ENCODE data around the gene IHH.
A peak's percentile ranks its signal among the peaks of the same experiment; 100 is the strongest.

IHH gene

GRCh38 chr2:219076253-219076652 is 15.5 kb upstream of the IHH start:
- DNase-seq (ENCODE audit: low read depth in 4 of 4, low spot score in 1 of 4) = no peak

DNA sequence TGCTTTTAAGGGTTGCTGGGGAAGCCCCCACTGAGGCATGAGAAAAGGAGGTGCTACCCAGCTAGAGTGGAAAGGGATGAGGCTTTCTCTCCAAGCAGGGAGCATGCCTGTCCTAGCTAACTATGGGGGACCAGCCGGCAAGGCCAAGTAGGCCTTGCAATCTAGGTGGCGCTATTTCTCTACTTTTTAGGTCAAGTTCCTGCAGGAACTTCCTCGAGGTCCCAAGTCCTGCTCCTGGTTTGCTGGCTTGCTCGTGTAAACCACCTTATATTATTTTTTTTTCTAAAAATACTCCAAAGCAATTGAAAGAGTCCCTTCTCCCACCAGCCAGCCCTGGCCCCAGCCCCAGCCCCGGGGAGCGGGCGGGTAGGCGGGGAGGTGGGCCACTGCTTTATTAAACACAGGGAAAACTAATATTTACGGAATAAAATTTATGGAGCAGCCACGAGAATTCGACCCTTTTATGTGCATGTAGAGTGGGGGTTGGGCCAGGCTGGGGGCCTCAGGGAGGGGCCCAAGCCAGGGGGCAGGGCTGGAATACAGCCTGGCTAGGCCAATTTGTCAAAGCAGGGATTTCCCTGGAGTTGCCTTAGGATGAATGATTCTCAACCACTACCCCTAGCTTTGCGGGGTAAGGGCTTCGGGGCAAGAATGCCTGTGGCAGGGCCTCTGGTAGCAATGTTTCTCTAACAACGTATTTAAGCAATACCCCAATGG is 12.8 kb upstream of the IHH start:
- no peak for DNase-seq (ENCODE audit: low read depth in 4 of 4, low spot score in 1 of 4)

- DNase-seq (ENCODE audit: low read depth in 4 of 4, low spot score in 1 of 4) = no peak
Observed at GRCh38 chr2:219072741-219073250, 12.1 kb upstream of the IHH start.

DNA sequence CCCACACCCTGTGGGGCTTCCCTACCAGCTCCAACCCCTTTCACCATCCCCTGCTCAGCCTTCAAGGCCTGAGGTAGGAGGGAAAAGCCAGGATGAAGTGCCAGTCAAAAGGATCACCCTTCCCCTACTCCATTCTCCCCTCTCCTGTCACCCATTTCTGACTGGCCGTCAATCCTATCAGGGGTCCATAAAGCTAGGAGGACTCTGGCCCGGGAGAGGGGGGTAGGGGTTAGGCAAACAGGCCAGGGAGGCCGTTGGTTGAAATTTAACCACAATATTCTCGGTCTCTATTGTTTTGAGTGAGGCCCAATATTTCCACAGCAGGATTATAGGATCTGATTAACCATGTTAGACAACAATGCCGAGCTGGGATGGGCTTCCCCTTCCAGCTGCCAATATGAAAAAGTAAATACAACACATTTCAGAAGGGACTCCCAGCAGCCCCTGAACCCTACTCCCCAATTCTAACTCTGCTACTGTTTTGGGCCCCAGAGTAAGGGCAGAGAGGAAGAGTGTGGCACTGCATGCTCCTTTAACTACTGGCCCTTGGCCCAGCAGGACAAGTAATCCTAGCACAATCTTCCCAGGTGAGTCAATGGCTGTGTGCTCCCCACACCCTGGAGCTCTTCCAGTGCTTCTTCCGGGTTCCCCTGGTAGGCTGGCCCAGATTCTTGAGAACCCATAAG is 10.6 kb upstream of the IHH start:
- DNase-seq (ENCODE audit: low read depth in 4 of 4, low spot score in 1 of 4) = no peak

DNA sequence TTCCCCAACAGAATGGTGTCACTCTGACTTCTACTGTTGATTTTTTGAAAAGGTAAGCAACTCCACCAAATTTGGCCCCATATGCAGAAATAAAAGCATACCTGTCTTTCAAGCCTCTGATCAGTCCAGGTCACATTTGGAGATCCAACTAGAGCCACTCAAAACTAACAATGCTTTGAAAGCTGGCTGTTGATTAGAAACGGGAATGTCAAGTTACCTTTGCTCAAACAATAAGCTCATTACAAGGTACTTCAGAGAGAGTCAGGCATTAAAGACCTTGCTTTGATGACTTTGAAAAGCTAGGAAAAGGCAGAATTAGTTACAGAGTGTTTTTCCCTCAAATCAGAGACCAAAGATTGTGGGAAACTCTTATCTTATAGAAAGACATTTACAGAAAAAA is 4.8 kb upstream of the IHH start:
- DNase-seq (ENCODE audit: low read depth in 4 of 4, low spot score in 1 of 4) = no peak

GRCh38 chr2:219062081-219062480 is 1.4 kb upstream of the IHH start:
- no peak for DNase-seq (ENCODE audit: low read depth in 4 of 4, low spot score in 1 of 4)

GRCh38 chr2:219059725-219060682 is 717 bp downstream of the IHH start:
- DNase-seq (ENCODE audit: low read depth in 4 of 4, low spot score in 1 of 4) = no peak

GRCh38 chr2:219059375-219059724 is 1.4 kb downstream of the IHH start:
- no peak for DNase-seq (ENCODE audit: low read depth in 4 of 4, low spot score in 1 of 4)

- no peak for DNase-seq (ENCODE audit: low read depth in 4 of 4, low spot score in 1 of 4)
Observed at GRCh38 chr2:219058541-219059374, 2.0 kb downstream of the IHH start.

DNA sequence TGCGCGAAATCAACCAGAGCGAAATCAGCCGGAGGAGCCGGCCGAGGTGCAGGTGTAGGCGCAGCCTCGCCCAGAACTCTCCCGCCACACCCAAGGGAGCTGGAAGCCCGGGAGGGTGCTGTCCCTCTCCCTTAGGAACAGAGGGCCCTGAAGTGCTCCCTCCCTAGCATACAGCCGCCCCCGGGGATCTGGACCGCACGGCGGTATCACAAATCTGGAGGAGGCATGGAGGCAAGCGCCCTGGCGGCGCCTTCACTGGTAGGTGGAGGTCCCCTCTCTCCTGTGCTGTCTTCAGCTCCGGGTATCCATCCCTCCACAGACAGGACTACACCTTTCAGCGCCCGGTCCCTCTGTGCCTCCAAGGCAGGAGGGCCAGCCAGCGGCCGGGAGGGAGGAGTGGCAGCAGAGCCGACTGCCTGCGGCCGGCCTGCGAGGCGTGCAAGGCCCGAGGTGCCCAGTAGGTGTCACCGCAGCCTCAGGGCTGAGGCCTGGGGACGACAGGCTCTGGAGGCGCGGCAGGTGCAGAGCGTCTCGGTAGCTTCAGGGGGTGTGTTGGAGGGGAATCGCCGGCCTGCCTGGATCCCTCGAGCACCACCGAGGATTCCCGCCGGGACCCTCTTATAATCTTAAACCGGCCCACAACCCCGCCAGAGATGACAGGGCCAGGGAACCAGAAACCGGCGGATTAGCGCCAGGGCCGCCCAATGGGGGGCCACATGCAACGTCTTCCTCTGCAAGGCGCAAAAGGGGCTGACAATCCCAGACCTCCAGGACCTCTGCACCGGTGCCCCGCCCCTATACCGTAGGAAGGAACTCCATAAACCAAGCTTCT is 2.8 kb downstream of the IHH start:
- peak; percentile 47 to 69 (median 60) for DNase-seq (ENCODE audit: low read depth in 4 of 4, low spot score in 1 of 4)

DNA sequence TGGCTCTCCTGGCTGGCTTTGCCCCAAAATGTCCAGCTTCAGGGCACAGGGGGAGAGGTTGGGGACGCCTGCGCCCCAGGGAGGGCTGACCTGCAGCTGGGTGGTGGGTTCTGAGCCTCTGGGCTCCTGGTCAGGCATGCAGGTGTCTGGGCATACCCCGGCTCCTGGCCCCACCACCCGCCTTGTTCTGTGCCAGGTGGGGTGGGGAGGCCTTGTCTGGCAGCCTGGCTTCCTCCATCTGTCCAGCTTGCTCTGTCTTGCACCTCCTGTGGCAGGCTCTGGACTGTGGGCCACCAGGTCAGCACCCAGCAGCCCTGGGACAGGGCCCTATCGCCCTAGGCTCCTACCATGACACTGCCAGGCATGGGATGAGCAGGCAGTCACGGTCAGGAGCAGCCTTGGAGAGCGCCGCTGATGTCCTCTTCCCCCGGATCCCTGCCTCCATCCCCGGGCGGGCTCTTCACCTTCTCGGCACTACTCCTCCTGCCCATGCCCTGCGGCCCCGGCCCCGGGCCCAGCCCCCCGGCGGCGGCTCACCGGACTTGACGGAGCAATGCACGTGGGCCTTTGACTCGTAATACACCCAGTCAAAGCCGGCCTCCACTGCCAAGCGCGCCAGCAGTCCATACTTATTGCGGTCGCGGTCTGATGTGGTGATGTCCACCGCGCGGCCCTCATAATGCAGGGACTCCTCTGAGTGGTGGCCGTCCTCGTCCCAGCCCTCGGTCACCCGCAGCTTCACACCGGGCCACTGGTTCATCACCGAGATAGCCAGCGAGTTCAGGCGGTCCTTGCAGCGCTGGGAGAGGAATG is 3.6 kb downstream of the IHH start:
- DNase-seq (ENCODE audit: low read depth in 4 of 4, low spot score in 1 of 4) = no peak

- no peak for DNase-seq (ENCODE audit: low read depth in 4 of 4, low spot score in 1 of 4)
Observed at GRCh38 chr2:219056176-219056895, 4.4 kb downstream of the IHH start.

DNA sequence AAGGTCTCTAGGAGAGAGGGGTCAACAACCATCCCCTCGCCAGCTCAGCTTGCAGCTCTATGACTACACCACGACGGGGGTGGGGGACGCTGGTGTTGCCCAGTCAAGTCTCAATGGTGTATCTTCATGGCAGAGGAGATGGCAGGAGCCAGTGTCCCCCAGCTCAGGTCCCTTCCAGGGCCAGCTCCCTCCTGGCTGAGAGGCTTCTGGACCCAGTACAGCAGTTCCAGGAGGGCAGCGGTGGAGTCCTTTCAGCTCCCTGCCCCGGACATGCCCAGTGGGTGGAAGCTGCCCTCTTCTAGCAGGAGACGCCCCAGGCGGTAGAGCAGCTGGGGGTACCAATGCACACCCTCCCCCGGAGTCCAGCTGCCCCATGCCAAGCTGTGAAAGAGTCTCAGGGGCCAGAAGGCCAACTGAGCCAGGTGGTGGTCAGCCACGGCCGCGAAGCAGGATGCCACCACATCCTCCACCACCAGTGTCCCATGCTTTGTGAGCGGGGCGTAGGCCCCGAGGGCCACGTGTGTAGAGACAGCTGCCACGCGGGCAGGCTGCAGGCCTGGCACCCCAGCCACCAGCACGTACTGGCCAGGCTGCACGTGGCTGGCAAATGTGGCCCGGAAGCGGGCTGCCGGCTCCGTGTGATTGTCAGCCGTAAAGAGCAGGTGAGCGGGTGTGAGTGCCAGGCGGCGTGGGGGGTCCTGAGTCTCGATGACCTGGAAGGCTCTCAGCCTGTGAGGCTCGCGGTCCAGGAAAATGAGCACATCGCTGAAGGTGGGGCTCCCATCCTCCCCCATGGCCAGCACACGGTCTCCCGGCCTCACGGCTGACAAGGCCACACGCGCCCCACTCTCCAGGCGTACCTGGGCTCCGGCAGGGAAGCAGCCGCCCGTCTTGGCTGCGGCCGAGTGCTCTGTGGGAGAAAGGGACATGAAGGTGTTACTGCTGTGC is 5.5 kb downstream of the IHH start:
- DNase-seq (ENCODE audit: low read depth in 4 of 4, low spot score in 1 of 4) = no peak

DNA sequence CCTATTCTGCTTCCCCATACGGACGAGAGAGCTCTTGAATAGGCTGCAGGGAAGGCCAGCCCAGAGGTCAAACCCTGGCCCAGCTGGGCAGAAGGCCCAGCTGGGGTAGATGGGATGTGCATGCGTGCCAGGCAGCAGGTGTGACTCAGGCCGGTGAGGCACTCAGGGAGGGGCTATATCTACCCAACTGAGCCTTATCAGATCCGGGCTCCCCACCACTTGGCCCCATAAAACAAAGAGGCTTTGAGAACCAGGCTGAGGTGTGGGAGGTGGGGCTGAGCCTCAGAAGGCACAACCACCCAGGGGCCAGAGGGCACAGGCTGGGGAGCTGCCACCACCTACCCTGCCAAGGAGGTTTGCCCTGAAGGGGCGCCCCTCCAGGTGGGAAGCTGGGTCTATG is 11.4 kb downstream of the IHH start:
- DNase-seq (ENCODE audit: low read depth in 4 of 4, low spot score in 1 of 4) = no peak

- DNase-seq (ENCODE audit: low read depth in 4 of 4, low spot score in 1 of 4) = no peak
Observed at GRCh38 chr2:219045937-219046550, 14.7 kb downstream of the IHH start.

- DNase-seq (ENCODE audit: low read depth in 4 of 4, low spot score in 1 of 4) = no peak
Observed at GRCh38 chr2:219042750-219043149, 18.0 kb downstream of the IHH start.

- DNase-seq (ENCODE audit: low read depth in 4 of 4, low spot score in 1 of 4) = no peak
Observed at GRCh38 chr2:219042157-219042556, 18.6 kb downstream of the IHH start.

All from stimulated activated CD4-positive, alpha-beta T cell treated with anti-CD3 and anti-CD28 coated beads, Interleukin-1b, Interleukin-23, amount 100 ng/mL, for 24 hours (primary cell).